HG03039 (cell line): Measurements from ENCODE around the gene PITPNM1.
"Not testable (repeated sequence)": the region's sequence is repeated elsewhere in the genome, so short reads cannot be mapped to it uniquely, and the experiment has no call there.

Source experiments
- ATAC-seq: cut with Tn5 transposase; IDR thresholded peaks from one replicate; pipeline ENCODE4 v1.9.1; 2021; ENCODE audit warnings: mild to moderate bottlenecking, moderate library complexity; ENCODE audit not compliant: unreplicated experiment

The PITPNM1 gene

GRCh38 chr11:67468456-67468758 lies 36.8 kb downstream of the PITPNM1 start:
- no peak for ATAC-seq

GRCh38 chr11:67468056-67468455 lies 37.1 kb downstream of the PITPNM1 start:
- no peak for ATAC-seq

GRCh38 chr11:67466962-67467771 lies 38.0 kb downstream of the PITPNM1 start:
- ATAC-seq = no peak

- no peak for ATAC-seq
Observed at GRCh38 chr11:67466367-67466766, 38.8 kb downstream of the PITPNM1 start.

GRCh38 chr11:67465530-67465929 lies 39.6 kb downstream of the PITPNM1 start:
- ATAC-seq = not testable (repeated sequence)

GRCh38 chr11:67465189-67465510 lies 40.0 kb downstream of the PITPNM1 start:
- ATAC-seq = no peak

- peak; percentile 41 for ATAC-seq
Observed at GRCh38 chr11:67464411-67465188, 40.6 kb downstream of the PITPNM1 start.

GRCh38 chr11:67463680-67464410 lies 41.3 kb downstream of the PITPNM1 start:
- ATAC-seq = no peak

GRCh38 chr11:67463186-67463585 lies 42.0 kb downstream of the PITPNM1 start:
- ATAC-seq = no peak

GRCh38 chr11:67458266-67458665 lies 46.9 kb downstream of the PITPNM1 start:
- no peak for ATAC-seq

GRCh38 chr11:67457453-67457852 lies 47.7 kb downstream of the PITPNM1 start:
- no peak for ATAC-seq

GRCh38 chr11:67456068-67456705 lies 49.0 kb downstream of the PITPNM1 start:
- ATAC-seq = no peak

GRCh38 chr11:67455054-67455453 lies 50.1 kb downstream of the PITPNM1 start, which contains the start of gene CABP4:
Gene CABP4, plus strand, starts transcription at chr11:67455354. Its CDS starts 70 bp downstream, at chr11:67455424.
- ATAC-seq = no peak

GRCh38 chr11:67453816-67454732 lies 51.1 kb downstream of the PITPNM1 start:
- ATAC-seq = no peak

- no peak for ATAC-seq
Observed at GRCh38 chr11:67452141-67452952, 52.8 kb downstream of the PITPNM1 start, which contains the start of gene GPR152. Gene GPR152, minus strand, starts transcription at chr11:67452729. Its CDS starts 5 bp downstream, at chr11:67452724.

- ATAC-seq = no peak
Observed at GRCh38 chr11:67451658-67451976, 53.5 kb downstream of the PITPNM1 start.

- no peak for ATAC-seq
Observed at GRCh38 chr11:67450796-67451657, 54.1 kb downstream of the PITPNM1 start.

GRCh38 chr11:67449116-67449844 lies 55.9 kb downstream of the PITPNM1 start:
- no peak for ATAC-seq
